Left renal cortex interstitium (tissue), 4 donors: ENCODE data around the gene TTC3. TPM values are rescaled to one million over a fixed set of nuclear protein-coding genes. Genes with fewer than 3 reads are reported as not detected.

Experiments used
- DNase-seq, 4 donors: peaks; one replicate each; pipeline ENCODE4 v3.0.0-alpha.2; 2013; ENCODE audit warnings: low read depth in 4 of 4, low spot score in 2 of 4, missing footprints in 1 of 4
- polyA plus RNA-seq, 4 donors: library from polyadenylated mRNA; unstranded; fragments of 120-200 nt; gene quantifications; one replicate each; pipeline ENCODE4 v1.2.1, GENCODE V29; 2013; ENCODE audit not compliant: insufficient read length in 4 of 4

TTC3 gene
- polyA plus RNA-seq, 4 donors: 157 to 179 (median 167) TPM

GRCh38 chr21:37146320-37147235, 73.5 kb downstream of the TTC3 start:
- DNase-seq: no peak

- no peak for DNase-seq
These were observed 76.4 kb downstream of the TTC3 start for GRCh38 chr21:37149411-37149810.

GRCh38 chr21:37153196-37153934, 80.3 kb downstream of the TTC3 start:
- DNase-seq: peak; percentile 32 to 59 (median 38)

- no peak for DNase-seq
These were observed 80.9 kb downstream of the TTC3 start for GRCh38 chr21:37153935-37154350.

- DNase-seq: no peak
These were observed 82.1 kb downstream of the TTC3 start for GRCh38 chr21:37155186-37155585.

- DNase-seq: no peak
These were observed 84.9 kb downstream of the TTC3 start for GRCh38 chr21:37157938-37158337.

- no peak for DNase-seq
These were observed 86.2 kb downstream of the TTC3 start for GRCh38 chr21:37159053-37159776.

GRCh38 chr21:37159949-37160348, 86.9 kb downstream of the TTC3 start:
- DNase-seq: no peak

- DNase-seq: no peak
These were observed 91.7 kb downstream of the TTC3 start for GRCh38 chr21:37164742-37165141.

- no peak for DNase-seq
These were observed 92.5 kb downstream of the TTC3 start for GRCh38 chr21:37165586-37165985.

GRCh38 chr21:37166733-37167132, 93.7 kb downstream of the TTC3 start:
- no peak for DNase-seq

GRCh38 chr21:37168666-37169065, 95.6 kb downstream of the TTC3 start:
- no peak for DNase-seq

- no peak for DNase-seq
These were observed 99.6 kb downstream of the TTC3 start for GRCh38 chr21:37172646-37173045.

- DNase-seq: no peak
These were observed 103.7 kb downstream of the TTC3 start for GRCh38 chr21:37176716-37177115.

- DNase-seq: no peak
These were observed 108.0 kb downstream of the TTC3 start for GRCh38 chr21:37181059-37181458.

GRCh38 chr21:37182222-37182621, 109.2 kb downstream of the TTC3 start:
- DNase-seq: no peak

- DNase-seq: no peak
These were observed 110.7 kb downstream of the TTC3 start for GRCh38 chr21:37183749-37184148.

GRCh38 chr21:37184784-37185593, 111.9 kb downstream of the TTC3 start:
- no peak for DNase-seq

- DNase-seq: no peak
These were observed 113.9 kb downstream of the TTC3 start for GRCh38 chr21:37186983-37187382.

- no peak for DNase-seq
These were observed 115.8 kb downstream of the TTC3 start for GRCh38 chr21:37188825-37189224.
